GM21717 (cell line): Measurements from ENCODE around the gene PODNL1.
A peak's percentile ranks its signal among the peaks of the same experiment; 100 is the strongest.

Experiments
- ATAC-seq: cut with Tn5 transposase; IDR thresholded peaks from one replicate; pipeline ENCODE4 v1.9.1; 2021; ENCODE audit warnings: mild to moderate bottlenecking, moderate library complexity; ENCODE audit not compliant: unreplicated experiment

The PODNL1 gene

GRCh38 chr19:13938301-13939064, at the start of gene PODNL1:
PODNL1 (minus strand) TSS chr19:13938417; CDS start chr19:13938181, 236 bp downstream.
- ATAC-seq: no peak

GRCh38 chr19:13987101-13987890, 49.1 kb upstream of the PODNL1 start:
- ATAC-seq: no peak

- ATAC-seq: peak; percentile 65
Observed at GRCh38 chr19:13986348-13986904, 48.2 kb upstream of the PODNL1 start.

GRCh38 chr19:13985771-13986347, 47.6 kb upstream of the PODNL1 start:
- ATAC-seq: peak; percentile 23

- ATAC-seq: no peak
Observed at GRCh38 chr19:13984875-13985741, 46.9 kb upstream of the PODNL1 start.

GRCh38 chr19:13984186-13984585, 46.0 kb upstream of the PODNL1 start:
- no peak for ATAC-seq

- ATAC-seq: no peak
Observed at GRCh38 chr19:13983213-13983889, 45.1 kb upstream of the PODNL1 start.

GRCh38 chr19:13982773-13983172, 44.6 kb upstream of the PODNL1 start:
- no peak for ATAC-seq

- no peak for ATAC-seq
Observed at GRCh38 chr19:13981988-13982501, 43.8 kb upstream of the PODNL1 start.

GRCh38 chr19:13981467-13981866, 43.2 kb upstream of the PODNL1 start:
- no peak for ATAC-seq

- no peak for ATAC-seq
Observed at GRCh38 chr19:13981021-13981420, 42.8 kb upstream of the PODNL1 start.

- ATAC-seq: no peak
Observed at GRCh38 chr19:13980340-13980739, 42.1 kb upstream of the PODNL1 start.

- no peak for ATAC-seq
Observed at GRCh38 chr19:13979686-13980085, 41.5 kb upstream of the PODNL1 start.

GRCh38 chr19:13979244-13979615, 41.0 kb upstream of the PODNL1 start:
- ATAC-seq: no peak

- no peak for ATAC-seq
Observed at GRCh38 chr19:13978351-13979243, 40.4 kb upstream of the PODNL1 start.

GRCh38 chr19:13977803-13978202, 39.6 kb upstream of the PODNL1 start:
- no peak for ATAC-seq

GRCh38 chr19:13976446-13976845, 38.2 kb upstream of the PODNL1 start:
- no peak for ATAC-seq

- no peak for ATAC-seq
Observed at GRCh38 chr19:13975870-13976269, 37.7 kb upstream of the PODNL1 start.

GRCh38 chr19:13974073-13974472, 35.9 kb upstream of the PODNL1 start:
- ATAC-seq: no peak
